SK-N-MC (cell line): ENCODE data around the gene DGKD.

ENCODE experiments used
- DNase-seq: peaks from one replicate; pipeline ENCODE4 v3.0.0-alpha.2; 2011; ENCODE audit warnings: low read depth, low spot score
- H3K27ac ChIP-seq: fragments of 200-600 bp; sonication (generic); 2 replicates; pipeline ENCODE4 v1.5.1; 2016; ENCODE audit warnings: mixed run types
- H3K36me3 ChIP-seq: fragments of 200-600 bp; sonication (generic); 2 replicates; pipeline ENCODE4 v1.6.1; 2017; ENCODE audit warnings: antibody characterized with exemption, low read length, mixed read lengths; ENCODE audit not compliant: insufficient read depth
- H3K4me3 ChIP-seq: fragments of 200-600 bp; sonication (generic); 2 replicates; pipeline ENCODE4 v1.5.1; 2016
- H3K9ac ChIP-seq: fragments of 200-600 bp; sonication (generic); 2 replicates; pipeline ENCODE4 v1.8.0; 2017; ENCODE audit warnings: mixed run types, mixed read lengths; ENCODE audit not compliant: insufficient read length
- H3K9me3 ChIP-seq: fragments of 200-600 bp; sonication (generic); 2 replicates; pipeline ENCODE4 v1.6.1; 2017; ENCODE audit warnings: low read depth, mild to moderate bottlenecking, antibody characterized with exemption, low read length, moderate library complexity, mixed read lengths
- EZH2 ChIP-seq: fragments of 200-600 bp; sonication (generic); IDR thresholded peaks from one replicate; pipeline ENCODE4 v1.6.1; 2017; ENCODE audit warnings: antibody characterized with exemption
- FOXP2 ChIP-seq: optimal IDR thresholded peaks from 2 replicates; pipeline ENCODE3; 2011; ENCODE audit warnings: mild to moderate bottlenecking, moderate library complexity; ENCODE audit not compliant: insufficient read depth; ENCODE audit errors: extremely low read length, control extremely low read depth
- POLR2AphosphoS5 ChIP-seq: IDR thresholded peaks from 2 replicates; pipeline ENCODE4 v1.6.1; 2012; ENCODE audit warnings: mild to moderate bottlenecking, low read depth, low read length, borderline replicate concordance

DGKD gene

DNA sequence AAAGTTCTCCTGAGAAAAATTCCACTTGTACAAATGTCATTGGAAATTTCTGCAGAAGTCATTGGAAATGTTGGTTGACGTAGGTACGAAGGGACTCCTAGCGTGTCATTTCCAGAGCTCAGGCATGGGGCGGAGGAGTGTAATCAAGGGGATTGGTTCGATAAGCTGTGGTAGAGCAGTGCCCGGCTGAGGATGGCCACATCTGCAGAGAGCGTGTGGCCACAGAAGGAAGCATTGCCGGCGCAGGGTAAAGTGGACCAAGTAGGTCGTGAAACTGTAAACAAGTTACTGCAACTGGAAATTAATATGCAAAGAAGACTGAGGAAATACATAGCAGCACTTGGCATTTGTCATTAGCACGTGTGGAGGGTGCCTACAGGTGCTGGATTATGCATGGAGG is 101.8 kb downstream of the DGKD start:
- Histone ChIP-seq H3K9me3 (no peaks in the 10 kb centered on the region), H3K9ac (no peak overlapping the region), H3K4me3 (no peak overlapping the region), H3K36me3 (peaks cover 89% of the 10 kb centered on the region), H3K27ac (no peak overlapping the region)
- no peak for DNase-seq
- TF ChIP-seq EZH2 (no peak), POLR2AphosphoS5 (no peak), FOXP2 (no peak)

DNA sequence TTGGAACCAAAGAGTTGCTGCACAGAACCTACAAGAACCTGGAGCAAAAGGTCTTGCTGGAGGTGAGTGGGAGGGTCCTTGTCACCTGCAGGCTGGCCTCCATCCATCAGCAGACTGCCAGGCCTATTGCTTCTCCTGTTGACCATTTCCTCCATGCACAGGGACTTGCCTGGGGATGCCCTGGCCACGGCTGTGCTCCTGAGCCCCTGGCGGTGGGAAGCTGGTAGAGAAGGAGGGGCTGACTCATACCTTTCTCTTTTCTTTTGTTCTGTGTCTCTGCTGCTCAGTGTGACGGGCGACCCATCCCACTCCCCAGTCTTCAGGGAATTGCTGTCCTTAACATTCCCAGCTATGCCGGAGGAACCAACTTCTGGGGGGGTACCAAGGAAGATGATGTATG is 102.6 kb downstream of the DGKD start:
- Histone ChIP-seq H3K36me3 (peaks cover 87% of the 10 kb centered on the region), H3K9ac (no peak overlapping the region), H3K9me3 (no peaks in the 10 kb centered on the region), H3K4me3 (no peak overlapping the region), H3K27ac (no peak overlapping the region)
- DNase-seq = no peak
- TF ChIP-seq FOXP2 = no peak
- no peak for TF ChIP-seq POLR2AphosphoS5
- no peak for TF ChIP-seq EZH2

DNA sequence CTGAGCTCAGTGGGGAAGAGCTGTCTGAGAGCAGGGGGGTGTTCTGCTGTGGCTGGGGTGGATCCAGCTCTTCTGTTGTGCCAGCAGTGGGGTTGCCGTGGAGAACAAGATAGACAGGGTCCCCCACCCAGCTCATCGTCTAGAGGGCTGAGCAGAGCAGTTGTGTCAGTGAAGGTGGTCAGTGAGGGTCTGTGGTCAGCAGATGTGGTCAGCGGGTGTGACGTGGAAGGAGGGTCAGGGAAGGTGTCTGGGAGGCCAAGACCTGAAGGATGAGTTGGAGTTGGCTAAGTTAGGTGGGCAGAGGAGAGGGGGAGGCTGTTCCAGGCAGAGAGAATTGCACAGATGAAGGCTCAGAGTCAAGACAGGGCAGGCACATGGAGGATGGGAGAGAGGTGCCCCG is 103.1 kb downstream of the DGKD start:
- H3K36me3 ChIP-seq = peaks cover 87% of the 10 kb centered on the region
- DNase-seq = no peak
- no peak overlapping the region for H3K9ac ChIP-seq
- TF ChIP-seq POLR2AphosphoS5 = no peak
- TF ChIP-seq FOXP2 = no peak
- TF ChIP-seq EZH2 = no peak
- H3K4me3 ChIP-seq = no peak overlapping the region
- no peaks in the 10 kb centered on the region for H3K9me3 ChIP-seq
- H3K27ac ChIP-seq = no peak overlapping the region

DNA sequence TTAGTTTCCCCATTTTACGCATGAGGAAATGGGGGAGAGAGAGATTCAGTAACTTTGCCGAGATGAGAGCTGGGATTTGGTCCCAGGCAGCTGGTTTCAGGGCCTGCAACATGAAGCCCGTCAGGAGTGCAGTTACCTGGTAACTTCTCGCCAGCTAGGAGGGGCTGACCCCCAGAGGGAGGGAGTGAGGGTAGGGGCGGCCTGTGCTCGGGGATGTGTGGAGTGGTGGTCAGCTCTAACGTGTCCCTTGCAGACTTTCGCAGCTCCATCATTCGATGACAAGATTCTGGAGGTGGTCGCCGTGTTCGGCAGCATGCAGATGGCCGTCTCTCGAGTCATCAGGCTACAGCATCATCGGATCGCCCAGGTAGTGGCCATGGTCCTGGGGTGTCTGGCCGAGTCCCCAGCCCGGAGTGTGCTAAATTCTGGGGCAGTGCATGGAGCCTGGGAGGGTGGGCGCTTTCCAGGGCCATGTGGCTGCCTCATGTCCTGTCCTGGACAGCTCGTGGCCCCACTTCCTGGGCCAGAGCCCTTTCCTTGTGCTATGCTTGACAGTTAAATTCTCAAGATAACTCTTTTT is 103.8 kb downstream of the DGKD start:
- no peak for DNase-seq

DNA sequence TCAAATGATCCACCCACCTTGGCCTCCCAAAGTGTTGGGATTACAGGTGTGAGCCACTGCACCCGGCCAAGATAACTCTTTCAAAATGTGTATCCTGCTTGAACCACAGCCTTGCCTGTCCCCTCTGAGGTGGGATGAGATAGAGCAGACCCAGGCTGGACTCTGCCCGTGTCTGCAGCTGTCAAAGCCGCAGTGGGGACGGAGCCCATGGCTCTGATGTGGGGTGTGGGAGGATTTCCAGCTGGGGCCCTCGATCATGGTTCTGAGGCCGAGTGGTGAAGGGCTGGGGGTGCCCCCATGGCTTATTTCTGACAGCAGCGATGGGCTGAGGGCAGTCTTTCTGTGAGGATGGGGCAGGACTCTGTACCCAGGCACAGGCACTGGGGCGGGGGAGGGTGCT is 104.5 kb downstream of the DGKD start:
- Histone ChIP-seq H3K27ac (no peak overlapping the region), H3K9ac (no peak overlapping the region), H3K4me3 (no peak overlapping the region), H3K9me3 (no peaks in the 10 kb centered on the region), H3K36me3 (peaks cover 87% of the 10 kb centered on the region; the same call in 1 of the 2 replicates)
- DNase-seq = no peak
- TF ChIP-seq EZH2 (no peak), POLR2AphosphoS5 (no peak), FOXP2 (no peak)

More for the DNA sequence above, 103.8 kb downstream of the DGKD start:
- H3K9me3 ChIP-seq = no peaks in the 10 kb centered on the region
- no peak overlapping the region for H3K27ac ChIP-seq
- H3K36me3 ChIP-seq = peaks cover 87% of the 10 kb centered on the region; the same call in 1 of the 2 replicates
- H3K4me3 ChIP-seq = no peak overlapping the region
- H3K9ac ChIP-seq = no peak overlapping the region
- no peak for TF ChIP-seq POLR2AphosphoS5
- TF ChIP-seq FOXP2 = no peak
- TF ChIP-seq EZH2 = no peak

DNA sequence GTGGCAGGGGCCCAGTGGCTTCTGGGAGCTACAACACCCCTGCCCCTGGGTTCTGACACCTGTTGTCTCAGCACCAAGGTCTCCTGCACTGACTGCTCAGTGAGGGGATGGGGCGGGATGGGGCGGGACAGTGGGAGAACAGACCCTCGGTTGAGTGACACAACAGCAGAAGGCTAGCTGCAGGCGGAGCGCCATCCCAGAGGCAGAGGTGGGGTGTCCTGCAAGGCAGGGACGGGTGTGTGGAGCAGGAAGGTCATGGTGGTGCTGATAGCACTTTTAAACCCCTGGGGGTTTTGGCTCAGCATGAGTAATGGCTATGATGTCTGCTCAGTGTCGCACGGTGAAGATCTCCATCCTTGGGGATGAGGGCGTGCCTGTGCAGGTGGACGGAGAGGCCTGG is 105.1 kb downstream of the DGKD start:
- H3K36me3 ChIP-seq = peaks cover 87% of the 10 kb centered on the region
- TF ChIP-seq EZH2 = no peak
- TF ChIP-seq POLR2AphosphoS5 = no peak
- no peak for TF ChIP-seq FOXP2
- DNase-seq = no peak

DNA sequence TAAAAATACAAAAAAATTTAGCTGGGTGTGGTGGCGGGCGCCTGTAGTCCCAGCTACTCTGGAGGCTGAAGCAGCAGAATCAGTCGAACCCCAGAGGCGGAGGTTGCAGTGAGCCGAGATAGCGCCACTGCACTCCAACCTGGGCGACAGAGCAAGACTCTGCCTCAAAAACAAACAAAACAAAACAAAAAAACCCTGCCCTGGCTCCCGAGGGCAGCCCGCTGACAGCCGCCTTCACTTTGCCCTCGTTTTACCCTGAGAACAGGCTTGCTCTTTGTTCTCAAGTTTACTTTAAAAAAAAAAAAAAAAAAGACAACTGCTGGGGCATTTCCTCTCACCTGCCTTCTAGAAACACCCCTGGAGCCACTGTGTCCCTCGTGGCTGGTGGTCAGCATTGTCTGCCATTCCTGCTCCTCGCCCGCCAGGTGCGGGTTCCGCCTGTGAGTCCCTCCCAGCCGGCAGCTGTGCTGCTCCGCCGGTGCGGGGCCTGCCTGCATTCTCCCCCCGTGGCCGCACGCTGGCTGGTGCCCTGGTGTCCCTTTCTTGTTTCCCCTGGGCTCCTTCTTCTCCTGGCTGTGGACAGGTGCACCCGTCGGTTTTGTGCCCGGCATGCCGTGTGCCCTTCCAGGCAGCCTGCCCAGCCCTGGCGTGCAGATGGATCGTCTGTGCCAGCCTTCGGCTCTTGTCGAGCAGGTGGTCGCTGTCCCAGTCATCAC is 106.6 kb downstream of the DGKD start:
- Histone ChIP-seq H3K36me3 (peaks cover 83% of the 10 kb centered on the region), H3K9me3 (no peaks in the 10 kb centered on the region), H3K4me3 (no peak overlapping the region), H3K27ac (no peak overlapping the region), H3K9ac (no peak overlapping the region)
- TF ChIP-seq FOXP2 = no peak
- TF ChIP-seq EZH2 = no peak
- no peak for TF ChIP-seq POLR2AphosphoS5
- DNase-seq = no peak

More for the DNA sequence above, 105.1 kb downstream of the DGKD start:
- no peak overlapping the region for H3K9ac ChIP-seq
- H3K4me3 ChIP-seq = no peak overlapping the region
- H3K27ac ChIP-seq = no peak overlapping the region
- no peaks in the 10 kb centered on the region for H3K9me3 ChIP-seq

DNA sequence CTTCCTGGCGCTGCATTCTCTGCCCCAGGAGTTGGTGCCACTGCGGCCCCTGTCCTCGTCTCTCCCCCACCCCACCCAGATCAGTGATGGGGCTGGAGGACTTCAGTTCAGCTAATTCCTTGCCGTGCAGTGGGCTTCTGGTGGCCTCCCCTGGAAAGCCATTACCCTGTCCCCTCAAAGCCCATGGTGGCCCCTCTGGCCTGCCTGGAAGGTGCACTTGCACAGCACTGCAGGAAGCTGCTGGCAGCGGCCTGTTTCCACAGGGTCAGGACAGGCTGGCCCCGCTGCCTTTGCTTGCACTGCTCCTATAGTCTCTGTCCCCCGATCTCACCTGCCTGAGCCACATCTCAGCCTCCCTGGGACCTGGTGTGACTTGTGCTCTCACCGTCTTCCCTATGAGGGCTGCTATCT is 107.2 kb downstream of the DGKD start:
- no peak overlapping the region for H3K9ac ChIP-seq
- H3K36me3 ChIP-seq = peaks cover 82% of the 10 kb centered on the region

More for the DNA sequence above, 107.2 kb downstream of the DGKD start:
- Histone ChIP-seq H3K9me3 (no peaks in the 10 kb centered on the region), H3K27ac (no peak overlapping the region), H3K4me3 (no peak overlapping the region)
- no peak for DNase-seq
- TF ChIP-seq POLR2AphosphoS5 = no peak
